Measurements from ENCODE around the gene SECISBP2L.

SECISBP2L gene

DNA sequence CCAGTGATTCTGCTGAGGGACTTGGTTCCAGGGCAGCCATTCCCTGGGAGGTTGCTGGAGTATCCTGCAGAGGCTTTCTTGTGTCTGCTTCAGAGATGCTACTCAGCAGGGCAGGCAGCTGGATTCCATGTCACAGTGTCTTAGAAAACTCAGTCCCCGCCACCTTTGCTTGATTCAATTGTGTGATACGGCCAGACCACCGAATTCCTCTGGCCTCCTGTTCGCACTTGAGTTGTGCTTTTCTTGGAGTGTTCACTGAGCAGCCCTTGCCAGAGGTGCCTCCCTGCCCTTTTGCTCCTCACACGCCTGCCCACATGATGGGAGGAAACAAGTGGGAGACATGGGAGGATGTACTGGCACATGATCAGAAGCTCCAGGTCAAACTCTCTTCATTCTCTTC lies 62.9 kb downstream of the SECISBP2L start:
- TF ChIP-seq, protein P1, sequence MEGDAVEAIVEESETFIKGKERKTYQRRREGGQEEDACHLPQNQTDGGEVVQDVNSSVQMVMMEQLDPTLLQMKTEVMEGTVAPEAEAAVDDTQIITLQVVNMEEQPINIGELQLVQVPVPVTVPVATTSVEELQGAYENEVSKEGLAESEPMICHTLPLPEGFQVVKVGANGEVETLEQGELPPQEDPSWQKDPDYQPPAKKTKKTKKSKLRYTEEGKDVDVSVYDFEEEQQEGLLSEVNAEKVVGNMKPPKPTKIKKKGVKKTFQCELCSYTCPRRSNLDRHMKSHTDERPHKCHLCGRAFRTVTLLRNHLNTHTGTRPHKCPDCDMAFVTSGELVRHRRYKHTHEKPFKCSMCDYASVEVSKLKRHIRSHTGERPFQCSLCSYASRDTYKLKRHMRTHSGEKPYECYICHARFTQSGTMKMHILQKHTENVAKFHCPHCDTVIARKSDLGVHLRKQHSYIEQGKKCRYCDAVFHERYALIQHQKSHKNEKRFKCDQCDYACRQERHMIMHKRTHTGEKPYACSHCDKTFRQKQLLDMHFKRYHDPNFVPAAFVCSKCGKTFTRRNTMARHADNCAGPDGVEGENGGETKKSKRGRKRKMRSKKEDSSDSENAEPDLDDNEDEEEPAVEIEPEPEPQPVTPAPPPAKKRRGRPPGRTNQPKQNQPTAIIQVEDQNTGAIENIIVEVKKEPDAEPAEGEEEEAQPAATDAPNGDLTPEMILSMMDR (IDR thresholded peaks at IDR 0.05; ENCODE audit: extremely low read depth, insufficient read depth, missing control alignments), result no peak
- no peak for DNase-seq (ENCODE audit: low spot score)
- in situ Hi-C loops (cut with MboI; ENCODE audit: low pct_unique_long_range_greater_than_20kb, low sequenced_read_pairs, unreplicated experiment), result no loop called here

- in situ Hi-C loops (cut with MboI; ENCODE audit: low pct_unique_long_range_greater_than_20kb, low sequenced_read_pairs, unreplicated experiment), result no loop called here
- DNase-seq (ENCODE audit: low spot score), result no peak
- TF ChIP-seq, protein P1 (IDR thresholded peaks at IDR 0.05; ENCODE audit: extremely low read depth, insufficient read depth, missing control alignments), result no peak
These were observed 64.3 kb downstream of the SECISBP2L start for GRCh38 chr15:48981941-48982340.

- no peak for DNase-seq (ENCODE audit: low spot score)
- in situ Hi-C loops (cut with MboI; ENCODE audit: low pct_unique_long_range_greater_than_20kb, low sequenced_read_pairs, unreplicated experiment), result no loop called here
- TF ChIP-seq, protein P1 (IDR thresholded peaks at IDR 0.05; ENCODE audit: extremely low read depth, insufficient read depth, missing control alignments), result no peak
These were observed 67.6 kb downstream of the SECISBP2L start for GRCh38 chr15:48978638-48979037.

- in situ Hi-C loops (cut with MboI; ENCODE audit: low pct_unique_long_range_greater_than_20kb, low sequenced_read_pairs, unreplicated experiment), result no loop called here
- DNase-seq (ENCODE audit: low spot score), result no peak
- TF ChIP-seq, protein P1 (IDR thresholded peaks at IDR 0.05; ENCODE audit: extremely low read depth, insufficient read depth, missing control alignments), result no peak
These were observed 69.7 kb downstream of the SECISBP2L start for GRCh38 chr15:48976444-48977088.

DNA sequence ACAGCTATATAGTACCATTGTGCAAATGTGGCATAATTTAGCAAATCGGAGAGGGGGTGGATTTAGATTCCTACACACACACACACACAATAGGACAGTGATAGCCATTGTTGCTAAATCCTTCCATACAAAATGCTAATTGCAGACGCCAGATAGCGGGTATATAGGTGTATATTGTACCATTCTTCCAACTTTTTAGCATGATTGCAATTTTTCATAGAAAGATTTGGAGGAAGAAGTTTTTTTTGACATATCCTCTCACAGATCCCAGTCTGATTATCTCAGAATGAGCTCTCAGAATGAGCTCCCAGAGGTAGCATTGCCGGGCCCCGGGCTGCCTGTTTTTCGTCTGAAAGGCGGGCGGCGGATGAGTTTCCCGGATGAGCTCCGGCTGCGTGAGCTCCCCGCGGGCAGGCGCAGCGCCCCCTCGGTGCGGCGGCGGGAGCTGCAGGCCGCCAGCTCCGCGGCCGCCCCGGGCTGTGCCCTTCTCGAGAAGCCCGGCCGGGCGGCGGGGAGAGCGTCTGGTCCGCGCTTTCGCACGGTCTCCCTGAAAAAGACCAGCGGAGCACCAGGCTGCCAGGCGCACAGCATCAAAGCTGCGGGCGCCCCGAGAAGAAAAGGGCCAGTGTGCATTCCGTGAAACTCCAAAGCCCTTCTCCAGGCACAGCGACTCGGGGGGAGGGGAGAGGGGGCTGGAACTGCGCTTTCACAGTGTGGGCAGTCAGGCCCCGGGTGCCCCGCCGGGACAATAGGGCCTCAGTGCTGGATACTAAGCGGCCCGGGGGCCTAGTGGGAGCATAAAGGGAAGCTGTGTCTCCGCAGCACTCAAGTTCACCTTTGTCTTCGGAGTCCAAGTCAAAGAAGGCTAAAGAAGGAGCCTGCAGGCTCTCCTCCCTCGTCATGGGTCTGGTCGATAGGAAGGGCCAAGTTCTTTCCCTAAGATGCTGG lies 70.5 kb downstream of the SECISBP2L start:
- TF ChIP-seq, protein P1 (IDR thresholded peaks at IDR 0.05; ENCODE audit: extremely low read depth, insufficient read depth, missing control alignments), result peak; percentile 97
- in situ Hi-C loops (cut with MboI; ENCODE audit: low pct_unique_long_range_greater_than_20kb, low sequenced_read_pairs, unreplicated experiment), result no loop called here
- DNase-seq (ENCODE audit: low spot score), result peak; percentile 87

DNA sequence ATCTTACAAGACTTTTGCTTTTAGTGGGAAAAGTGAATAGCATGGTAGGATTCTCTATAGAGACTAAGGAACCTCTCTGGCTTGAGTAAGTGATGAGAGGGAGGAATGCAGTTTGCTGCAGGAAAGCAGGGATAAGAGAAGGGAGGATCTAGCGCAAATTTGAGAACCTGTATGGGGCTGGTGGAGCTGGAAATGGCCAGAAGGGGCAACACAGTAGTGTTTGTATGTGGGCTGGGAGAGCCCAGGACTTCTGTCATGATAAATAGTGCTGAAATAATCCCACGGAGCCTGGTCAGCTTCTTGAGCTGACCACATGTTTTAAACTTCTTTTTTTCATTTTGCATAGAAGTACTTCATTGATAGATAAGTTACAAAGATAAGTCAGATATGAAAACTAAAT lies 71.4 kb downstream of the SECISBP2L start:
- no peak for DNase-seq (ENCODE audit: low spot score)
- TF ChIP-seq, protein P1 (IDR thresholded peaks at IDR 0.05; ENCODE audit: extremely low read depth, insufficient read depth, missing control alignments), result no peak
- in situ Hi-C loops (cut with MboI; ENCODE audit: low pct_unique_long_range_greater_than_20kb, low sequenced_read_pairs, unreplicated experiment), result no loop called here
